Kidney (tissue), 14 donors: ENCODE results near the gene SCFD2. TPM values are rescaled to one million over a fixed set of nuclear protein-coding genes. Genes with fewer than 3 reads are reported as not detected.
A peak's percentile ranks its signal among the peaks of the same experiment; 100 is the strongest.

ENCODE experiments used
- DNase-seq, 5 donors: peaks; one replicate each; pipeline ENCODE4 v3.0.0-alpha.2; 2013 to 2020
- FAIRE-seq: peaks from 2 replicates; lab custom pipeline; 2012; peaks lifted over from hg19 to GRCh38; lab: Jason Lieb, UNC
- H3K27ac ChIP-seq, 2 donors: one replicate each; pipeline ENCODE4 v1.7.0; 2013; ENCODE audit warnings: low read depth in 2 of 2, low read length in 2 of 2, inconsistent platforms in 1 of 2
- H3K27me3 ChIP-seq: one replicate; pipeline ENCODE4 v1.7.1; 2013; ENCODE audit warnings: low read length, inconsistent platforms; ENCODE audit not compliant: control insufficient read depth, insufficient read depth
- H3K36me3 ChIP-seq, 3 donors: one replicate each; pipeline versions ENCODE4 v1.7.0 to v1.7.1; 2013; ENCODE audit warnings: low read length in 3 of 3, control low read depth in 1 of 3, inconsistent platforms in 1 of 3; ENCODE audit not compliant: insufficient read depth in 3 of 3, control insufficient read depth in 2 of 3
- H3K4me1 ChIP-seq, 3 donors: one replicate each; pipeline versions ENCODE4 v1.7.0 to v1.7.1; 2013; ENCODE audit warnings: low read length in 3 of 3, inconsistent platforms in 1 of 3, low read depth in 1 of 3; ENCODE audit not compliant: control insufficient read depth in 2 of 3, insufficient read depth in 2 of 3
- H3K4me3 ChIP-seq, 3 donors: one replicate each; pipeline versions ENCODE4 v1.7.0 to v1.8.1; 2013; ENCODE audit warnings: low read length in 3 of 3, control low read depth in 1 of 3, inconsistent platforms in 1 of 3
- H3K9ac ChIP-seq, 3 donors: one replicate each; pipeline versions ENCODE4 v1.7.0 to v1.7.1; 2013; ENCODE audit warnings: low read length in 3 of 3, control low read depth in 1 of 3, inconsistent platforms in 1 of 3
- H3K9me3 ChIP-seq, 3 donors: one replicate each; pipeline versions ENCODE4 v1.7.0 to v1.7.1; 2013; ENCODE audit warnings: low read length in 3 of 3, control low read depth in 1 of 3, inconsistent platforms in 1 of 3; ENCODE audit not compliant: control insufficient read depth in 2 of 3, insufficient read depth in 1 of 3
- intact Hi-C: fragments of 100-400 bp; cut with DNase I; formaldehyde crosslinking; loops from one replicate; pipeline ENCODE4 v1.11.1; 2022
- polyA plus RNA-seq: library from polyadenylated mRNA; stranded (reverse); fragments of 350-450 nt; fragmentation: Illumina TruSeq; extraction: RNeasy Lipid Tissue Mini Kit (QIAGEN cat#74804); gene quantifications from one replicate; pipeline ENCODE4 v1.2.3, GENCODE V29; 2014; ENCODE audit warnings: low read depth, low replicate concordance; ENCODE audit not compliant: insufficient read depth
- total RNA-seq: library from RNA; stranded (reverse); fragmentation: NEBNext Ultra II Directional; extraction: Animal tissue kit (Norgen Biotek cat#: 25700); gene quantifications from one replicate; pipeline ENCODE4 v1.2.1, GENCODE V29; 2021
- TF ChIP-seq, protein P1 (sequence below): IDR thresholded peaks from 3 replicates; pipeline ENCODE4 v1.5.1; 2012; ENCODE audit warnings: mild to moderate bottlenecking, moderate library complexity, borderline replicate concordance; ENCODE audit not compliant: insufficient read depth; ENCODE audit errors: extremely low read depth
- donor health status: control.
- donor health status: control.
- donor health status: control.
- donor health status: control.
- donor health status: control.
- donor health status: DM: yes; HTN: yes; CAD: no.
- donor health status: Normal renal cell carcinoma (clear cell type).

SCFD2 gene
- total and polyA plus RNA-seq, 2 donors from 2014 or later, result 6.1 to 20.8 TPM

DNA sequence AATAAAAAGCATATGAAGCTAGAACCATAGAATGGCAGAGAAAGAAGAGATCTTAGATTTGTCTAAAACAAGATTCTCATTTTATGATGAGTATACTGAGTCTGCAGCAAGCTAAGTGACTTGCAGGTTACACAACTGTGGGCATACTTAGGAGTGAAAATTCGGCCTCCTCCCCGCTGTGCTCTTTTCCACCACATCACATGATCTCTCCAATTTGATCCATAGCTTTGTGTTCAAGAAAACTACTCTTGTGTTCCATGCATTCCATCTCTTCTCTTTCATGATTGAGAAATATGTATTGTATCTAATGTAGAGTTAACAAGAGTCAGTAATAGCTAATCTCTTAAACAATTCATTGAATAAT is 234.3 kb downstream of the SCFD2 start:
- H3K27ac ChIP-seq, result no peak overlapping the region
- DNase-seq (no peak), FAIRE-seq (no peak)
- intact Hi-C loops, result no loop called here
- H3K9ac ChIP-seq, result no peak overlapping the region
- TF ChIP-seq, protein P1, sequence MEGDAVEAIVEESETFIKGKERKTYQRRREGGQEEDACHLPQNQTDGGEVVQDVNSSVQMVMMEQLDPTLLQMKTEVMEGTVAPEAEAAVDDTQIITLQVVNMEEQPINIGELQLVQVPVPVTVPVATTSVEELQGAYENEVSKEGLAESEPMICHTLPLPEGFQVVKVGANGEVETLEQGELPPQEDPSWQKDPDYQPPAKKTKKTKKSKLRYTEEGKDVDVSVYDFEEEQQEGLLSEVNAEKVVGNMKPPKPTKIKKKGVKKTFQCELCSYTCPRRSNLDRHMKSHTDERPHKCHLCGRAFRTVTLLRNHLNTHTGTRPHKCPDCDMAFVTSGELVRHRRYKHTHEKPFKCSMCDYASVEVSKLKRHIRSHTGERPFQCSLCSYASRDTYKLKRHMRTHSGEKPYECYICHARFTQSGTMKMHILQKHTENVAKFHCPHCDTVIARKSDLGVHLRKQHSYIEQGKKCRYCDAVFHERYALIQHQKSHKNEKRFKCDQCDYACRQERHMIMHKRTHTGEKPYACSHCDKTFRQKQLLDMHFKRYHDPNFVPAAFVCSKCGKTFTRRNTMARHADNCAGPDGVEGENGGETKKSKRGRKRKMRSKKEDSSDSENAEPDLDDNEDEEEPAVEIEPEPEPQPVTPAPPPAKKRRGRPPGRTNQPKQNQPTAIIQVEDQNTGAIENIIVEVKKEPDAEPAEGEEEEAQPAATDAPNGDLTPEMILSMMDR, result no peak
- H3K36me3 ChIP-seq, result no peaks in the 10 kb centered on the region
- no peaks in the 10 kb centered on the region for H3K27me3 ChIP-seq
- H3K4me1 ChIP-seq, result peaks cover 0 to 2% (median 0%) of the 10 kb centered on the region in 3 donors
- H3K9me3 ChIP-seq, result no peaks in the 10 kb centered on the region
- no peak overlapping the region for H3K4me3 ChIP-seq

DNA sequence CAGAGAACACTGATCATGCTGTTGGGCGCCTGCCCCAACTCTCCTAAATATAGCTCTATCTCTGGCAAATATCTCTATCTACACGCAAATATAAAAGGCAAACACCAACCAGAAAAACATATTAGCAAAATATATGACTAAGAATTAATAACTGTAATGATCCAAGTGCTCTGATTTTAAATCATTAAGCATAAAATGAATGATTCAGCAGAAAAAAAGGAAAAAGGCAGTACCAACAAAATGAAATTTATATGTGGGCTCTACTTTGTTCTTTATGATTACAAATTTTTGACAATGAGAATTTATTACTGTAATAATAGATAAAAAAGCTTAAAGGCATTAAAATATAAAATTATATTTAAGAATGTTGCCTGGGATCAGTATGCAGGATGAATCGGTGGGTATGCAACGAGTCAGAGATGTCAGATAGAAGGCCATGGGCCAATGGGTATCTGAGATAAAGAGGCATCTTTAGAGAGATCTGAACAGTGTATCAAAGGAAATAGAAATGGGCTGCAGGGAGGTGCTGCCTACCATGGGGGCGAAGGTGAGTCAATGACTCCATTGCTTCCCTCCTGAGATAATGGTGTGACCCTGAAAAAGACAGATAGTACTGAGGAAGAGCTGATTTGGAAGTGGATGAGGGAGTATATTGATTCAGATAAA is 234.8 kb downstream of the SCFD2 start:
- intact Hi-C loops, result no loop called here
- Histone ChIP-seq H3K4me1 (peaks cover 0 to 2% (median 0%) of the 10 kb centered on the region in 3 donors), H3K4me3 (no peak overlapping the region), H3K9me3 (no peaks in the 10 kb centered on the region), H3K27me3 (no peaks in the 10 kb centered on the region), H3K9ac (no peak overlapping the region), H3K36me3 (no peaks in the 10 kb centered on the region), H3K27ac (no peak overlapping the region)
- DNase-seq (no peak), FAIRE-seq (no peak)
- TF ChIP-seq, protein P1, result no peak

DNA sequence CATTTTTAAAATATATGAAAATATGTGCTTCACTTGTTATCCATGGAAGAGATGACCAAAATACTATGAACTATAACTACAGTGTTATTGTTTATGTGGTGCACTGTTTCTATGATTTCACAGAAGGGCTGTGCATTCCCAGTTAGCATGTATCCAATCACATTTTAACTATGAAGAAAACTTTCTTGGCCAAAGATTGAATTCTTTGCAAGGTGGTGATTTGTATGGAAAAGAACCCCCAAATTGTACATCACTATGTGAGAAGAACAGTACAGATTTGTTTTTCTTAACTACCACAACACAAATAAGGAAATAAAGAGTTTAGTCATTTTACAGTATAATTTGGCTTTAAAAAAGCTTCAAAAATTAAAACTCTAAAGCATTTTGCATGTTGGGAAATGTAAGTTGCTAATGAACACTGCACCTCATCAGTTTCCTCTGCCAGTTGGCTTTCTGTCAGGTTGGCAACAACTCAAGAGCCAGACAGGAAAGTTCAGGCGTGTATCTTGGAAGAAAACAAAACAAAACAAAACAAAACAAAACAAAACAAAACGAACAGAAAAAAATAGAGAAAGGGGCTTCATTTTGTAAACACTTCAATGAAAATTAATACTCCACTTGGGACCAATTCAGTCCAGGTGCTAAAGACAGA is 237.0 kb downstream of the SCFD2 start:
- peaks cover 0 to 2% (median 0%) of the 10 kb centered on the region in 3 donors for H3K4me1 ChIP-seq
- H3K9ac ChIP-seq, result no peak overlapping the region
- no peaks in the 10 kb centered on the region for H3K36me3 ChIP-seq
- no peak overlapping the region for H3K4me3 ChIP-seq
- no peaks in the 10 kb centered on the region for H3K9me3 ChIP-seq
- H3K27ac ChIP-seq, result no peak overlapping the region
- H3K27me3 ChIP-seq, result no peaks in the 10 kb centered on the region
- DNase-seq (peak in 1 of 5 donors; percentile 55), FAIRE-seq (peak; percentile 32)
- intact Hi-C loops, result no loop called here
- TF ChIP-seq, protein P1, result no peak
